ENCODE data around the gene INPP5J.

- TF ChIP-seq CTCF (IDR thresholded peaks at IDR 0.05) (no peak), POLR2A (IDR thresholded peaks at IDR 0.05) (no peak)
These were observed 13.4 kb downstream of the INPP5J start for GRCh38 chr22:31136155-31136554.

All from testis (tissue), 2 donors.